ENCODE results near the gene TMLHE.
A peak's percentile ranks its signal among the peaks of the same experiment; 100 is the strongest.
"Not testable (repeated sequence)": the region's sequence is repeated elsewhere in the genome, so short reads cannot be mapped to it uniquely, and the experiment has no call there.

Gene TMLHE, protein sequence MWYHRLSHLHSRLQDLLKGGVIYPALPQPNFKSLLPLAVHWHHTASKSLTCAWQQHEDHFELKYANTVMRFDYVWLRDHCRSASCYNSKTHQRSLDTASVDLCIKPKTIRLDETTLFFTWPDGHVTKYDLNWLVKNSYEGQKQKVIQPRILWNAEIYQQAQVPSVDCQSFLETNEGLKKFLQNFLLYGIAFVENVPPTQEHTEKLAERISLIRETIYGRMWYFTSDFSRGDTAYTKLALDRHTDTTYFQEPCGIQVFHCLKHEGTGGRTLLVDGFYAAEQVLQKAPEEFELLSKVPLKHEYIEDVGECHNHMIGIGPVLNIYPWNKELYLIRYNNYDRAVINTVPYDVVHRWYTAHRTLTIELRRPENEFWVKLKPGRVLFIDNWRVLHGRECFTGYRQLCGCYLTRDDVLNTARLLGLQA

DNA sequence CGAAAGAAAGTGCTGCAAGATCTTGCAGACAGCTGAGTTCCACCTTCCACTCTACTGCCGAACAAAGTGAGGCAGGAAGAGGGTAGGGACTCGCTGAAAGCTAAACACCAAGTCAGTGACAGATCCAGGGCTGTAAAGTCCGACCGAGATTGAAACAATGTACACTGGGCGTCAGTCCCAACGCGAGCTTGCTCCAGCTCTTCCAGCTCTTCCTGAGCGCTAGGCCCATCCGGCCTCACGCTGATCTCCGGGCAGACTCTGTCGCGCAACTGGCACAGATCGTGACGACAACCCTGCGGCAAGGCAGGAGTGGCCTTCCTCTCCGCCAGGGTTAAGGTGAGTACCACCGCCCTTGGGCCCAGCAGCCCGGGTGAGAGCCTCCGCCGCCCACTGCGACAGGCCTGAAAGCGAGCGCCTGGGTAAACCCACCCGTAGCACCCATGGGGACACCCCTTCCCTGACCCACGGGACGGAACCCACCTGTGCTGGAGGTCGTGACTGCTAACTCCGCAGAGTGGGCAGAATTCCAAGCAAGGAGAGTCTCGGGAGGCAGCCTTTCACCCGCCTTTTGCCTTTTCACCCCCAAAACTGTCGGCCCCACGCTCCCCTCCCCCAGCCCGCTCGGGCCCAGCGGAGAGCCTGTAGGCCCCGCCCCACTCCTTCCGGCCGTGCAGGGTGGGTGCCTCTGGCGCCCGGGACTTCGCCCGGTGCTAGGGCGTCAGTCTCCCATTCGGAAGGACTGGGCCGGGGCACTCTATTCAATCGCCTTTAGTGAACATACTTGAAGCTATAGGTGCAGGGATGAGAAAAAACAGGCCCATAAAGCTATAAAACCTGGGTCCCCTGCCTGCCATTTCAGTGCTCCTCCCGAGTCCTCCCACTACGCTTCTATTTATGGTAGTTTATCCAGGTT lies at the start of gene TMLHE, which contains the start of gene SPRY3:
TMLHE (minus strand) TSS at position 641 of the 913 bp plus-strand sequence. CDS start 67,676 bp downstream, outside the sequence.
SPRY3 (plus strand) TSS at position 275 of the 913 bp plus-strand sequence.
- Mint-ChIP-seq H3K4me3 (peak within 1 kb of the TSS; percentile 90), H3K4me1 (peaks cover 19% of the 10 kb centered on the region), H3K27ac (ENCODE audit: low read depth) (peak within 1 kb of the TSS; percentile 87), H3K27me3 (no peaks in the 10 kb centered on the region), H3K36me3 (ENCODE audit: insufficient read depth) (peaks cover 2% of the 10 kb centered on the region), H3K9me3 (no peaks in the 10 kb centered on the region)
- peak; percentile 85 for ATAC-seq (replicated peaks; ENCODE audit: extremely low read depth, poor library complexity, severe bottlenecking)
- peak; percentile 16 to 22 for DNase-seq (ENCODE audit: low spot score in 2 of 2)

GRCh38 chrX:155662282-155662681 lies 49.5 kb upstream of the TMLHE start:
- no peaks in the 10 kb centered on the region for H3K36me3 Mint-ChIP-seq (ENCODE audit: insufficient read depth)
- H3K4me1 Mint-ChIP-seq, result no peaks in the 10 kb centered on the region
- no peaks in the 10 kb centered on the region for H3K27me3 Mint-ChIP-seq
- DNase-seq (ENCODE audit: low spot score in 2 of 2), result no peak
- peaks cover 6% of the 10 kb centered on the region for H3K9me3 Mint-ChIP-seq
- no peak for ATAC-seq (replicated peaks; ENCODE audit: extremely low read depth, poor library complexity, severe bottlenecking)
- no peak overlapping the region for H3K27ac Mint-ChIP-seq (ENCODE audit: low read depth)
- no peak overlapping the region for H3K4me3 Mint-ChIP-seq

DNA sequence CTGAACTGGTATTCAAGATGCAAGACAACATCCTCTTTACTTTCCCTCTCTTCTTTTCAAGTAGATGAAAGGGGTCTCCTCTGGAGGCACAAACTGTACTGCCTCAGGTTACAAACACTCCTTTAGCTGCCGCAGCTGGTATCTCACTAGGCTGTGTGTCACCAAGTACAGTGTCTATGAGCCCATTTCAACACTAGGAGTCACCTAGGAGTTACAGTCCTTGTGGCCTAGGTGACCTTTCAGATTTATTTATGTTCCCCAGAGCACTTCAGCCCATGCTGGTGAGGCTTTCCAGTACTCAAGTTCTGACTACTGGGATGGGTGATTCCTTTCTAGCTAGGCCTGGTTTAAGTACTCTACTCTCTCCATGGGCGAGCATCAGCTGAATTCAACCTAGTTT lies 32.4 kb upstream of the TMLHE start:
- H3K4me1 Mint-ChIP-seq, result peaks cover 6% of the 10 kb centered on the region

GRCh38 chrX:155643240-155643639 lies 30.5 kb upstream of the TMLHE start:
- Mint-ChIP-seq H3K4me3 (no peak overlapping the region), H3K27me3 (peaks cover 31% of the 10 kb centered on the region), H3K4me1 (peaks cover 6% of the 10 kb centered on the region), H3K9me3 (no peaks in the 10 kb centered on the region), H3K36me3 (ENCODE audit: insufficient read depth) (no peaks in the 10 kb centered on the region), H3K27ac (ENCODE audit: low read depth) (no peak overlapping the region)
- ATAC-seq (replicated peaks; ENCODE audit: extremely low read depth, poor library complexity, severe bottlenecking), result no peak
- DNase-seq (ENCODE audit: low spot score in 2 of 2), result no peak

More for the DNA sequence above, 32.4 kb upstream of the TMLHE start:
- H3K27me3 Mint-ChIP-seq, result peaks cover 31% of the 10 kb centered on the region
- H3K36me3 Mint-ChIP-seq (ENCODE audit: insufficient read depth), result no peaks in the 10 kb centered on the region
- H3K9me3 Mint-ChIP-seq, result no peaks in the 10 kb centered on the region
- H3K4me3 Mint-ChIP-seq, result no peak overlapping the region
- no peak overlapping the region for H3K27ac Mint-ChIP-seq (ENCODE audit: low read depth)
- ATAC-seq (replicated peaks; ENCODE audit: extremely low read depth, poor library complexity, severe bottlenecking) (no peak), DNase-seq (ENCODE audit: low spot score in 2 of 2) (no peak)

DNA sequence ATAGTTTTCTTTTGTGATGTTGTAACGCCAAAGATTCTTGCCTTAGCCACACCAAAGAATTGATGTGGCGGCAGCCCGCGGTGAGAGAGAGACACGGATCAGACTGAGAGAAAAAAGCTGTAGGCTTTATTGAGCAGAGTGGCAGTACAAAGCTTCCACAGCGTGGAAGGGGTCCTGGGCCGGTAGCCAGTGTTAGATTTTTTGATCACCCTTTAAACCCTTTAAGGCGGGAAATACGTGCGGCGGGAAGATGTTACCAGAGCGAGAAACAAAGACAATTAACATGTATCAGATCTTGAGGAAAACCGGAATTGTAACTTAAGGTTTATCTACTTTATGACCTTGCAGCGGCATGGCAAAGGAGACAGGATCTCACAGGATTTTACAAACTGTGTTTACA lies 28.6 kb upstream of the TMLHE start:
- H3K36me3 Mint-ChIP-seq (ENCODE audit: insufficient read depth); DNase-seq (ENCODE audit: low spot score in 2 of 2); H3K4me1 Mint-ChIP-seq; H3K27ac Mint-ChIP-seq (ENCODE audit: low read depth); ATAC-seq (replicated peaks; ENCODE audit: extremely low read depth, poor library complexity, severe bottlenecking); H3K9me3 Mint-ChIP-seq: not testable (repeated sequence)
- Mint-ChIP-seq H3K4me3 (peak overlapping the region; percentile 39), H3K27me3 (peaks cover 31% of the 10 kb centered on the region)

DNA sequence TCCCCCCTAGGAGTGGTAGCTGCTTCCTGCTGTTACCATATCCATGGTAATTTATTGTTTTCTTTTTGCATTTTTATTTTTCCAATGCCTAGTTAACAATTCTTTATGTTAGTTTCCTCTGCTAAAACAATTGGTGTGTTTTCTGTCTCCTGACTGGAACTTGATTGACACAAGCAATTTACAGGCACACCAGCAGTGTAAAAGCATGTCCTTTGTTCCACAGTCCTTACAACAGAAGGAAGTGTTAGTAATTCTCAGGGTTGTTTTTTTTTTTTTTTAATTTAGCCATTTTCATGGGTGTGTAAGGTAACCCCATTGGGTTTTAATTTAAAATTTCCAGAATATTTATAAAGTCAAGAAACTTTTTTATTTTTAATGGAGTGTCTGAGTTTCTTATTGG lies 25.0 kb upstream of the TMLHE start:
- Mint-ChIP-seq H3K36me3 (ENCODE audit: insufficient read depth) (peaks cover 2% of the 10 kb centered on the region), H3K4me3 (no peak overlapping the region), H3K9me3 (no peaks in the 10 kb centered on the region), H3K27ac (ENCODE audit: low read depth) (no peak overlapping the region), H3K27me3 (peaks cover 16% of the 10 kb centered on the region), H3K4me1 (peaks cover 6% of the 10 kb centered on the region)
- ATAC-seq (replicated peaks; ENCODE audit: extremely low read depth, poor library complexity, severe bottlenecking), result no peak
- DNase-seq (ENCODE audit: low spot score in 2 of 2), result no peak

DNA sequence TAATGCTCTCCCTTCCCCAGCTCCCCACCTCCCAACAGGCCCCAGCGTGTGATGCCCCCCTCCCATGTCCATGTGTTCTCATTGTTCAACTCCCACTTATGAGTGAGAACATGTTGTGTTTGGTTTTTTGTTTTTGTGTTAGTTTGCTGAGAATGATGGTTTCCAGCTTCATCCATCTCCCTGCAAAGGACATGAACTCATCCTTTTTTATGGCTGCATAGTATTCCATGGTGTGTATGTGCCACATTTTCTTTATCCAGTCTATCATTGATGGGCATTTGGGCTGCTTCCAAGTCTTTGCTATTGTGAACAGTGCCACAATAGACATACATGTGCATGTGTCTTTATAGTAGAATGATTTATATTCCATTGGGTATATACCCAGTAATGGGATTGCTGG lies 22.3 kb upstream of the TMLHE start:
- ATAC-seq (replicated peaks; ENCODE audit: extremely low read depth, poor library complexity, severe bottlenecking); H3K4me1 Mint-ChIP-seq; H3K27me3 Mint-ChIP-seq; DNase-seq (ENCODE audit: low spot score in 2 of 2); H3K36me3 Mint-ChIP-seq (ENCODE audit: insufficient read depth); H3K27ac Mint-ChIP-seq (ENCODE audit: low read depth); H3K9me3 Mint-ChIP-seq; H3K4me3 Mint-ChIP-seq: not testable (repeated sequence)

- H3K4me3 Mint-ChIP-seq, result peak overlapping the region; percentile 62
- H3K27me3 Mint-ChIP-seq, result no peaks in the 10 kb centered on the region
- DNase-seq (ENCODE audit: low spot score in 2 of 2) (no peak), ATAC-seq (replicated peaks; ENCODE audit: extremely low read depth, poor library complexity, severe bottlenecking) (peak; percentile 72)
- H3K4me1 Mint-ChIP-seq, result peaks cover 5% of the 10 kb centered on the region
- H3K27ac Mint-ChIP-seq (ENCODE audit: low read depth), result peak overlapping the region; percentile 75
- peaks cover 5% of the 10 kb centered on the region for H3K9me3 Mint-ChIP-seq
- H3K36me3 Mint-ChIP-seq (ENCODE audit: insufficient read depth), result peaks cover 2% of the 10 kb centered on the region
Measured at GRCh38 chrX:155632431-155633100, 19.8 kb upstream of the TMLHE start.

DNA sequence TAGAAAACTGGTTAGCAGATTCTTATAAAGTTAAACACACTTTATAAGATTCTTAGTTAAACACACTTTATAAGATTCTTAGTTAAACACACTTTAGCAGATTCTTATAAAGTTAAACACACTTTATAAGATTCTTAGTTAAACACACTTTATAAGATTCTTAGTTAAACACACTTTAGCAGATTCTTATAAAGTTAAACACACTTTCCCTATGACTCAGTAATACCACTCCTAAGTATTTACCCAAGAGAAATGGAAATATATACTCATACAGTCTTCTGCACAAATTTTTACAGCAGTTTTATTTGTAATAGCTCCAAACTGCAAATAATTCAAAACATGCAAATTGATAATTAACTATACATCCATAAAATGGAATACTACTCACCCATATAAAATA lies 7.4 kb upstream of the TMLHE start:
- not testable (repeated sequence) for H3K9me3 Mint-ChIP-seq; H3K4me3 Mint-ChIP-seq; ATAC-seq (replicated peaks; ENCODE audit: extremely low read depth, poor library complexity, severe bottlenecking); H3K36me3 Mint-ChIP-seq (ENCODE audit: insufficient read depth); H3K27me3 Mint-ChIP-seq; H3K27ac Mint-ChIP-seq (ENCODE audit: low read depth); DNase-seq (ENCODE audit: low spot score in 2 of 2); H3K4me1 Mint-ChIP-seq

GRCh38 chrX:155615938-155616337 lies 3.2 kb upstream of the TMLHE start:
- DNase-seq (ENCODE audit: low spot score in 2 of 2), result no peak
- Mint-ChIP-seq H3K4me3 (no peak overlapping the region), H3K27ac (ENCODE audit: low read depth) (no peak overlapping the region), H3K4me1 (no peaks in the 10 kb centered on the region), H3K9me3 (no peaks in the 10 kb centered on the region), H3K36me3 (ENCODE audit: insufficient read depth) (no peaks in the 10 kb centered on the region), H3K27me3 (no peaks in the 10 kb centered on the region)
- no peak for ATAC-seq (replicated peaks; ENCODE audit: extremely low read depth, poor library complexity, severe bottlenecking)

- Mint-ChIP-seq H3K36me3 (ENCODE audit: insufficient read depth) (peaks cover 2% of the 10 kb centered on the region), H3K9me3 (no peaks in the 10 kb centered on the region), H3K27me3 (no peaks in the 10 kb centered on the region), H3K4me1 (peaks cover 8% of the 10 kb centered on the region), H3K27ac (ENCODE audit: low read depth) (peak overlapping the region; percentile 87), H3K4me3 (peak overlapping the region; percentile 90)
- no peak for ATAC-seq (replicated peaks; ENCODE audit: extremely low read depth, poor library complexity, severe bottlenecking)
- no peak for DNase-seq (ENCODE audit: low spot score in 2 of 2)
Measured at GRCh38 chrX:155613927-155614559, 1.3 kb upstream of the TMLHE start.

- ATAC-seq (replicated peaks; ENCODE audit: extremely low read depth, poor library complexity, severe bottlenecking), result no peak
- no peak for DNase-seq (ENCODE audit: low spot score in 2 of 2)
- peak overlapping the region; percentile 9 for H3K4me3 Mint-ChIP-seq
- H3K27me3 Mint-ChIP-seq, result no peaks in the 10 kb centered on the region
- H3K27ac Mint-ChIP-seq (ENCODE audit: low read depth), result peak overlapping the region; percentile 87
- H3K36me3 Mint-ChIP-seq (ENCODE audit: insufficient read depth), result peaks cover 2% of the 10 kb centered on the region
- H3K4me1 Mint-ChIP-seq, result peaks cover 31% of the 10 kb centered on the region
- H3K9me3 Mint-ChIP-seq, result no peaks in the 10 kb centered on the region
Measured at GRCh38 chrX:155611302-155611701, 1.4 kb downstream of the TMLHE start.
